Peyer's patch (tissue), 4 donors: ENCODE measurements around the gene BCR. TPM values are rescaled to one million over a fixed set of nuclear protein-coding genes. Genes with fewer than 3 reads are reported as not detected.
A peak's percentile ranks its signal among the peaks of the same experiment; 100 is the strongest.

ENCODE experiments used
- DNase-seq, 3 donors: peaks; one replicate each; pipeline ENCODE4 v3.0.0-alpha.2; 2017 to 2019
- H3K27ac ChIP-seq, 4 donors: fragments of 200-600 bp; sonication (generic); one replicate each; pipeline ENCODE4 v1.5.1; 2016 to 2019
- H3K27me3 ChIP-seq, 2 donors: fragments of 200-600 bp; sonication (generic); one replicate each; pipeline ENCODE4 v1.5.1; 2019
- H3K36me3 ChIP-seq, 3 donors: fragments of 200-600 bp; sonication (generic); one replicate each; pipeline ENCODE4 v1.5.1; 2016 to 2019
- H3K4me1 ChIP-seq, 4 donors: fragments of 200-600 bp; sonication (generic); one replicate each; pipeline ENCODE4 v1.5.1; 2016 to 2019
- H3K4me3 ChIP-seq, 4 donors: fragments of 200-600 bp; sonication (generic); 1 replicate in 3 of 4; 2 replicates in 1 of 4; pipeline ENCODE4 v1.5.1; 2016 to 2019; ENCODE audit warnings: mild to moderate bottlenecking in 1 of 4
- H3K9me3 ChIP-seq, 4 donors: fragments of 200-600 bp; sonication (generic); one replicate each; pipeline ENCODE4 v1.5.1; 2016 to 2019; ENCODE audit warnings: mild to moderate bottlenecking in 1 of 4
- POLR2A ChIP-seq, 2 donors: fragments of 450-650 bp; IDR thresholded peaks; one replicate each; pipeline ENCODE4 v1.5.1; 2017; ENCODE audit warnings: antibody characterized with exemption in 2 of 2, mild to moderate bottlenecking in 2 of 2, moderate library complexity in 2 of 2
- total RNA-seq, 4 donors: library from RNA; depleted of rRNA; stranded (reverse); fragments of >200 nt; gene quantifications; one replicate each; pipeline ENCODE4 v1.1.0, GENCODE V29; 2016
- TF ChIP-seq, protein P1 (sequence below), 6 experiments: fragments of 450-650 bp in 4 of 6; fragments of 200-600 bp in 2 of 6; sonication (generic) in 1 of 6; IDR thresholded peaks; one replicate each; pipeline ENCODE4 v1.5.1; 2017 to 2019; ENCODE audit warnings: antibody characterized with exemption in 6 of 6, mild to moderate bottlenecking in 3 of 6, moderate library complexity in 1 of 6

BCR gene
- total RNA-seq, 4 donors from 2014 or later, result 55.8 to 86.9 (median 66.1) TPM

DNA sequence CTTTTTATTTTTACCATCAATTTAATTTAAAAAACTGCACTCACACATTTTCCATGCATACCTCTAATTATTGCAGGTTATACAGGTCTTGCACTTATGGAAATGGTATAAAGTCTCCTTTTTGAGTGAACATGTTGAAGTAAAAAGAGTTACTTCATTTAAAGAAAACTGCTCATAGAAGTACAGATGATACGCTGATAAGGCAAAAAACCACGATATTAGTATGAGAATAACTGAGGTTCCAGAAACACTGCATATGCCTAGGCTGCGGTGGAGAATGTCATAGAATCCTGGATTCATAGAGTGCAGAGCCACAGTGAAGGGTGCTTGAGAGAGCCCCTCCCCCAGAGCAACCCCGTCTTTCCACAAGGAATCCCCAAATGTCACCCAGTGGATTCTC is 175.8 kb downstream of the BCR start:
- TF ChIP-seq POLR2A (IDR thresholded peaks at IDR 0.05), result no peak
- TF ChIP-seq, protein P1, sequence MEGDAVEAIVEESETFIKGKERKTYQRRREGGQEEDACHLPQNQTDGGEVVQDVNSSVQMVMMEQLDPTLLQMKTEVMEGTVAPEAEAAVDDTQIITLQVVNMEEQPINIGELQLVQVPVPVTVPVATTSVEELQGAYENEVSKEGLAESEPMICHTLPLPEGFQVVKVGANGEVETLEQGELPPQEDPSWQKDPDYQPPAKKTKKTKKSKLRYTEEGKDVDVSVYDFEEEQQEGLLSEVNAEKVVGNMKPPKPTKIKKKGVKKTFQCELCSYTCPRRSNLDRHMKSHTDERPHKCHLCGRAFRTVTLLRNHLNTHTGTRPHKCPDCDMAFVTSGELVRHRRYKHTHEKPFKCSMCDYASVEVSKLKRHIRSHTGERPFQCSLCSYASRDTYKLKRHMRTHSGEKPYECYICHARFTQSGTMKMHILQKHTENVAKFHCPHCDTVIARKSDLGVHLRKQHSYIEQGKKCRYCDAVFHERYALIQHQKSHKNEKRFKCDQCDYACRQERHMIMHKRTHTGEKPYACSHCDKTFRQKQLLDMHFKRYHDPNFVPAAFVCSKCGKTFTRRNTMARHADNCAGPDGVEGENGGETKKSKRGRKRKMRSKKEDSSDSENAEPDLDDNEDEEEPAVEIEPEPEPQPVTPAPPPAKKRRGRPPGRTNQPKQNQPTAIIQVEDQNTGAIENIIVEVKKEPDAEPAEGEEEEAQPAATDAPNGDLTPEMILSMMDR (IDR thresholded peaks at IDR 0.05), result no peak

DNA sequence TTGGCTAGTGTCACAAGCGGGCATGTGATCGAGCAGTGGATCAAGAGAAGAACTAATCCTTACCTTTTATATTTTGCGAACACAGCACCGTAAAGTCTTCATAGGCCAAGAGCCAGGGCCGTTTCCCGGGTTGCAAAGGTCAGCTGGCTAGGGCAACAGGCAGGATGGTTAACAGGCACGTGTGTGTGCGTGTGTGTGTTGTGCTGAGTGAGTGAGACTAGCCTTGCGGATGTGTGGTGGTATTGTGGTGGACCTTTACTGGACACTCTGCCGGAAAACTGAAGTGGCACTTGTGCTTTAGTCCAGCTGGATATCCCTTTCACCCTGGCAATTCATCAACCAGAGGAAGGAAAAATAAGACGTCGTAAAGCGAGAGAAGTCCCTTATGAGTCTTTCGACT is 176.7 kb downstream of the BCR start:
- peaks cover 0 to 6% (median 0%) of the 10 kb centered on the region in 4 donors for H3K4me1 ChIP-seq
- DNase-seq, result peak in 1 of 3 donors; percentile 64

More for the DNA sequence above, 175.8 kb downstream of the BCR start:
- no peaks in the 10 kb centered on the region for H3K27me3 ChIP-seq
- H3K4me1 ChIP-seq, result peaks cover 0 to 6% (median 0%) of the 10 kb centered on the region in 4 donors
- H3K27ac ChIP-seq, result no peak overlapping the region
- no peaks in the 10 kb centered on the region for H3K9me3 ChIP-seq
- no peak for DNase-seq
- no peak overlapping the region for H3K4me3 ChIP-seq
- no peaks in the 10 kb centered on the region for H3K36me3 ChIP-seq

DNA sequence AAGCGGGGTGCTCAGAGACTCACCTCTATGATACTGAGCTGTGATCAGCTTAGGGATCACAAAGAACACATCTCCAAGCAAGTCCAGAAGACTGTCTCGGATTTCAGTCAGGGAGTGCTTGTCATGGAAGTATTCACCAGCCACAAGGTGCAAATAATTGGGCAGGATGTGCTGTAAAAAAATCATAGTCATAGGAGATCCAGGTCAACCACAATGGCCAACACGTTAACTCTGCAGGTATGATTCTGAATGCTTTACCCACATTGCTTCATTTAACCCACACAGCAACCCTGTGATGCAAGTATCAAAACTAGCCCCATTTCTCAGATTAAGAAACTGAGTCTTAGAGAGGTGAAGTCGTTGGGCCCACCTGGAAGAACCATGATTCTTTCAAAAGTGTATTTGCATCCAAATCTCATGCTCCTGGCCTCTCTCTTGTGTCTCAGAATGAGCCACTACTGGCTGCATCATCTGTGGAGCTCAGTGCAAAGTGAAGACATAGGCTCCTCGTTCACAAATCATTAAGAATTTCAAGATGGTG is 179.3 kb downstream of the BCR start:
- H3K27ac ChIP-seq, result no peak overlapping the region
- no peaks in the 10 kb centered on the region for H3K9me3 ChIP-seq
- no peak for DNase-seq
- H3K4me3 ChIP-seq, result no peak overlapping the region
- no peaks in the 10 kb centered on the region for H3K27me3 ChIP-seq
- TF ChIP-seq, protein P1 (IDR thresholded peaks at IDR 0.05), result no peak
- no peak for TF ChIP-seq POLR2A (IDR thresholded peaks at IDR 0.05)
- no peaks in the 10 kb centered on the region for H3K36me3 ChIP-seq
- H3K4me1 ChIP-seq, result peaks cover 0 to 6% (median 0%) of the 10 kb centered on the region in 4 donors

More for the DNA sequence above, 176.7 kb downstream of the BCR start:
- Histone ChIP-seq H3K27ac (no peak overlapping the region), H3K9me3 (no peaks in the 10 kb centered on the region), H3K27me3 (no peaks in the 10 kb centered on the region), H3K36me3 (no peaks in the 10 kb centered on the region), H3K4me3 (no peak overlapping the region)
- no peak for TF ChIP-seq POLR2A (IDR thresholded peaks at IDR 0.05)
- TF ChIP-seq, protein P1 (IDR thresholded peaks at IDR 0.05), result no peak

GRCh38 chr22:23361676-23362075 is 181.4 kb downstream of the BCR start:
- Histone ChIP-seq H3K27me3 (no peaks in the 10 kb centered on the region), H3K4me3 (no peak overlapping the region), H3K4me1 (peaks cover 0 to 4% (median 0%) of the 10 kb centered on the region in 4 donors), H3K9me3 (no peaks in the 10 kb centered on the region), H3K36me3 (no peaks in the 10 kb centered on the region), H3K27ac (no peak overlapping the region)
- no peak for DNase-seq
- no peak for TF ChIP-seq POLR2A (IDR thresholded peaks at IDR 0.05)

- H3K27me3 ChIP-seq, result no peaks in the 10 kb centered on the region
- H3K4me1 ChIP-seq, result no peaks in the 10 kb centered on the region
- no peak for TF ChIP-seq POLR2A (IDR thresholded peaks at IDR 0.05)
- TF ChIP-seq, protein P1 (IDR thresholded peaks at IDR 0.05), result no peak
- no peaks in the 10 kb centered on the region for H3K36me3 ChIP-seq
- no peak overlapping the region for H3K27ac ChIP-seq
- no peak overlapping the region for H3K4me3 ChIP-seq
- no peaks in the 10 kb centered on the region for H3K9me3 ChIP-seq
- no peak for DNase-seq
Observed at GRCh38 chr22:23363683-23364082, 183.4 kb downstream of the BCR start.

GRCh38 chr22:23364389-23364788 is 184.1 kb downstream of the BCR start:
- H3K9me3 ChIP-seq, result no peaks in the 10 kb centered on the region
- DNase-seq, result no peak
- no peak for TF ChIP-seq POLR2A (IDR thresholded peaks at IDR 0.05)
- TF ChIP-seq, protein P1 (IDR thresholded peaks at IDR 0.05), result no peak
- H3K4me3 ChIP-seq, result no peak overlapping the region
- no peaks in the 10 kb centered on the region for H3K36me3 ChIP-seq
- no peaks in the 10 kb centered on the region for H3K27me3 ChIP-seq
- H3K4me1 ChIP-seq, result no peaks in the 10 kb centered on the region
- no peak overlapping the region for H3K27ac ChIP-seq
